Fibroblast of pulmonary artery (primary cell): ENCODE measurements around the gene PRIMPOL.
A peak's percentile ranks its signal among the peaks of the same experiment; 100 is the strongest.
"Not testable (repeated sequence)": the region's sequence is repeated elsewhere in the genome, so short reads cannot be mapped to it uniquely, and the experiment has no call there.

Experiments used
- DNase-seq: peaks from one replicate; pipeline ENCODE4 v3.0.0-alpha.2; 2010; ENCODE audit warnings: low read depth
- H3K4me3 ChIP-seq: replicated peaks from 2 replicates; pipeline ENCODE4 v1.5.1; 2011; ENCODE audit warnings: low read depth, mild to moderate bottlenecking, control low read depth, low read length, moderate library complexity
- TF ChIP-seq, protein P1 (sequence below): IDR thresholded peaks from 2 replicates; pipeline ENCODE4 v1.5.1; 2011; ENCODE audit warnings: mild to moderate bottlenecking, control low read depth, low read length, inconsistent platforms; ENCODE audit errors: missing control alignments

The PRIMPOL gene

DNA sequence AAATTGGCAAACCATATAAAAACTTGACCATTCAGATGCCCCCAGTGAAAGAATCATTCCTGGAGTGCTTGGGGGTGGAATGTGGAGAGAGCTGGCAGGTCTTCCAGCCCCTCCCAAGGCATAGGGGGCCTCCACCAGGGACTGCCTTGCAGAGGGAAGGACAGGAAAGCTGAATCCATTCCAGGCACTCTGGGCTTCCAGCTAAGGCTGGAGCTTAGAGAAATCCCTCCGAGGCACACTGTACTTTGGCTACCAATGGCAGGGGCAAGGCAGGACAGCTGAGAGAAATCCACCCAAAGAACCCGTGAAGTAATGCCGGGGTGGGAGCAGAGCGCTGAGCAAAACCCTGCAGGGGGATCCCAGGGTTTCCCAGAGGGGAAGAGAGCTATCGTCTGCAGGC lies 80.4 kb downstream of the PRIMPOL start:
- no peak overlapping the region for H3K4me3 ChIP-seq
- TF ChIP-seq, protein P1, sequence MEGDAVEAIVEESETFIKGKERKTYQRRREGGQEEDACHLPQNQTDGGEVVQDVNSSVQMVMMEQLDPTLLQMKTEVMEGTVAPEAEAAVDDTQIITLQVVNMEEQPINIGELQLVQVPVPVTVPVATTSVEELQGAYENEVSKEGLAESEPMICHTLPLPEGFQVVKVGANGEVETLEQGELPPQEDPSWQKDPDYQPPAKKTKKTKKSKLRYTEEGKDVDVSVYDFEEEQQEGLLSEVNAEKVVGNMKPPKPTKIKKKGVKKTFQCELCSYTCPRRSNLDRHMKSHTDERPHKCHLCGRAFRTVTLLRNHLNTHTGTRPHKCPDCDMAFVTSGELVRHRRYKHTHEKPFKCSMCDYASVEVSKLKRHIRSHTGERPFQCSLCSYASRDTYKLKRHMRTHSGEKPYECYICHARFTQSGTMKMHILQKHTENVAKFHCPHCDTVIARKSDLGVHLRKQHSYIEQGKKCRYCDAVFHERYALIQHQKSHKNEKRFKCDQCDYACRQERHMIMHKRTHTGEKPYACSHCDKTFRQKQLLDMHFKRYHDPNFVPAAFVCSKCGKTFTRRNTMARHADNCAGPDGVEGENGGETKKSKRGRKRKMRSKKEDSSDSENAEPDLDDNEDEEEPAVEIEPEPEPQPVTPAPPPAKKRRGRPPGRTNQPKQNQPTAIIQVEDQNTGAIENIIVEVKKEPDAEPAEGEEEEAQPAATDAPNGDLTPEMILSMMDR, result no peak
- DNase-seq, result no peak

DNA sequence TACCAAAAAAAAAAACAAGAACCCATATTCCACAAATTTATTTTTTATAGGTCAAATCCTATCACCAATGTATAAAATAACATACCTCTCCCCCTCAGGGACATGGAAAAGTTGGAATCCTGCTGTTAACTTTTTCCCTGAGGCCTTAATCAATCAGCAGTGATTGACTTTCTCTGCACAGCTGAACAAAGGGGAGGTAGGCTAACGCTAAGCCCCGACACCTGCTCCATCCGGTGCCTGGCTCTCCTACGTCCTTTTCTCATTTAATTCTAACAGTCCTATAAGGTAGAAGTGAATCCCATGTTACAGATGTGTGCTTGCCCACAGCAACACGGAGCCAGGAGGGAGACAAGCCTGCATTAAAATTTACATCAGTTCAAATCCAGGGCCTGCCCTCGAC lies 81.5 kb downstream of the PRIMPOL start:
- TF ChIP-seq, protein P1, result no peak
- no peak overlapping the region for H3K4me3 ChIP-seq
- DNase-seq, result no peak

DNA sequence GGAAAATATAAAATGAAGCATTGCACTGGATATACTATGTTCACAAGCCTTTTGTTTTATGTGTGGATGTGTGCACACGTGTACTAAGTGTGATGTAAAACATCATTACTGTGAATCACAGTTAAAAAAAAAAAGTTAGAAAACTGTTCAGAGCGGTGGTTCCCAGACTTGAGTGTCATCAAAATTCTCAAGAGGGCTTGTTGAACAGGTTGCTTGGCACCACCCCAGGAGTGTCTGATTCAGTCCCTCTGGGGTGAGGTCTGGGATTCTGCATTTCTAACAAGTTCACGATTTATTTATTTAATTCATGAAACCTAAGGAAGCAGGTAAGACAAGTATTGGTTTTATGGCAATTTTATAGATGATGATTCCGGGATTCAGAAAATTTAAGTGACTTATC lies 82.6 kb downstream of the PRIMPOL start:
- TF ChIP-seq, protein P1, result no peak
- no peak for DNase-seq
- H3K4me3 ChIP-seq, result peak overlapping the region; percentile 94

DNA sequence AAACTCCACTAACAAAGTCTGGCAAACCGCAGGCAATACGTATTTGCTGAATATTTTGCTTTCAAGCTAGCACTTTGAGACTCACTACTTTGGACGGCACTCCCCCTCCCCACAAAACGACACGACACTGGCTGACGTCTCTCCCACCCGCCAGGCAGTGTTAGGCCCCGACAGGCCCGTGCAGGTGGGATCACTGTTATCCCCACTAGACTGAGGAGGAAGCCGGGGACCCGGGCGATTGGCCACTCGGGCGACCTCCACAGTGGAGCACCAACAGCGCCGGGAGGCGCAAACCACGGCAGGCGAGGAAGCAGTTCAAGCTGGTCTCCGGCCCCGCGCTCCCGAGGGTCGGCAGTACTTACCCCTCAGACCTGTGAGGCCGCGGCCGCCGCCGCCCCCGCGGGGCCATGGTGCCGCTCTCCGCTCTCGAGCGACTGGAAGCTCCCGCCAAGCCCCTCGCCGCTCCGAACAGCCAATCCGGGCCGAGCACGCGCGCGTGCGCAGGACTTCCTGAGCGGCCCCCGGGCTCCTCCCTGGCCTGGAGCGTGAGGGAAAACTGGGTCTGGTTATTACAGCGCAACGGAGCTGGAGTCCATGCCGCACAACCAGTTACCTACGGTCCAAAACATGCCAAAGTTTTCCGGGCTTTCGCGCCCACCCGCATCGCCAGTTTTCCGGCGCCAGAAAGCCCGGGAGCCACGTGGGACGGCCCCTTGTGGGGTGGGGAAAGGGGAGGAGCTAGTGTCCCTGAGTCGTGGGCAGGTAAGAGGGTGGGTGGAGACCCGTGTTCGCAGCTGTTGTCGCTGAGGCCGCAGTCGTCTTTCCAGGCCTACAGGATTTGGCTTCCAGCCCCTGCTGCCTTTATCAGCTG lies 84.4 kb downstream of the PRIMPOL start, which contains the start of gene CENPU:
Gene CENPU (minus strand): TSS at position 443 of the 871 bp plus-strand sequence. CDS start 34 bp downstream, at position 409.
- H3K4me3 ChIP-seq, result peak within 1 kb of the TSS; percentile 94
- TF ChIP-seq, protein P1, result no peak
- peak; percentile 99 for DNase-seq

DNA sequence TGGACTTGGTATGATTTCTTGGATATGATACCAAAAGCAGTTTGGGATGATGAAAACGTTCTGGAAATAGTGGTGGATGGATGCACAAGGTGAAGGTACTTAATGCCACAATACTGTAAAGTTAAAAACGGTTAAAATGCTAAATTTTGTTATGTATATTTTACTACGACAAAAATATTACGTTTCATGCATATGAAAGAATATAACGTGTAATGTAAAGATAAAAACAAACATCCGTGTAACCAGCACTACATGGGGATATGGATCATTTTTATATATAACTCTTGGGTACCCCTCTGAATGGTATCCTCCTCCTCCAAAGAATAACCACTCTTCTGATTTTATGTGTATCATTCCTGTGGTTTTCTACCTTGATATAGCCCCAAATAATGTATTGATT lies 85.2 kb downstream of the PRIMPOL start:
- H3K4me3 ChIP-seq, result peak overlapping the region; percentile 94
- no peak for DNase-seq
- TF ChIP-seq, protein P1, result no peak

DNA sequence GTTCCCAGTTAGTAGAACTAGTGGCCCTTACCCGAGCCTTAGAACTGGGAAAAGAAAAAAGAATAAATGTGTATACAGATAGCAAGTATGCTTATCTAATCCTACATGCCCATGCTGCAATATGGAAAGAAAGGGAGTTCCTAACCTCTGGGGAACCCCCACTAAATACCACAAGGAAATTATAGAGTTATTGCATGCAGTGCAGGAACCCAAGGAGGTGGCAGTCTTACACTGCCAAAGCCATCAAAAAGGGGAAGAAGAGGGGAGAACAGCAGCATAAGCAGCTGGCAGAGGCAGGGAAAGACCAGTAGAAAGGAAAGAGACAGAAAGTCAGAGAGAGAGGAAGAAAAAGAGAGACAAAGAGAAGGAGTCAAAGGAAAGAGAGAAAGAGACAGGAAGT lies 90.0 kb downstream of the PRIMPOL start:
- DNase-seq, H3K4me3 ChIP-seq: not testable (repeated sequence)

DNA sequence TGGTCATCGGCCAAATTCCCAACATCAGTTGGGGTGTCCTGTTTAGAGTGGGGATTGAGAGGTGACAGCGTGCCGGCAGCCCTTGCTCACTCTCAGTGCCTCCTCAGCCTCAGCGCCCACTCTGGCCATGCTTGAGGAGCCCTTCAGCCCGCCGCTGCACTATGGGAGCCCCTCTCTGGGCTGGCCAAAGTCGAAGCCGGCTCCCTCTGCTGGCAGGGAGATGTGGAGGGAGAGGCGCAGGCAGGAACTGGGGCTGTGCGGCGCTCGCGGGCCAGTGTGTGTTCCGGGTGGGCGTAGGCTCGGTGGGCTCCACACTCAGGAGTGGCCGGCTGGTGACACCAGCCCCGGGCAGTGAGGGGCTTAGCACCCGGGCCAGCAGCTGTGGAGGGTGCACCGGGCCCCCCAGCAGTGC lies 91.4 kb downstream of the PRIMPOL start:
- DNase-seq, result no peak
- H3K4me3 ChIP-seq, result no peak overlapping the region
- TF ChIP-seq, protein P1, result no peak

DNA sequence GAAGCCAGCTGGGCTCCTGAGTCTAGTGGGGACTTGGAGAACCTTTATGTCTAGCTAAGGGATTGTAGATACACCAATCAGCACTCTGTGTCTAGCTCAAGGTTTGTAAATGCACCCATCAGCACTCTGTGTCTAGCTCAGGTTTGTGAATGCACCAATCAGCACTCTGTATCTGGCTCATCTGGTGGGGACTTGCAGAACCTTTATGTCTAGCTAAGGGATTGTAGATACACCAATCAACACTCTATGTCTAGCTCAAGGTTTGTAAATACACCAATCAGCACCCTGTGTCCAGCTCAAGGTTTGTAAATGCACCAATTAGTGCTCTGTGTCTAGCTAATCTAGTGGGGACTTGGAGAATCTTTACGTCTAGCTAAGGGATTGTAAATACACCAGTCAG lies 92.1 kb downstream of the PRIMPOL start:
- not testable (repeated sequence) for H3K4me3 ChIP-seq, DNase-seq
